Prostate gland (tissue), 2 donors: ENCODE measurements around the gene ESPNL.

ENCODE experiments used
- CTCF ChIP-seq, 4 experiments: fragments of 200-600 bp in 2 of 4; fragments of 450-650 bp in 2 of 4; sonication (generic) in 2 of 4; IDR thresholded peaks; 1 replicate in 3 of 4; 2 replicates in 1 of 4; pipeline ENCODE4 v1.5.1; 2016 to 2019; ENCODE audit warnings: antibody characterized with exemption in 4 of 4, mild to moderate bottlenecking in 2 of 4, moderate library complexity in 2 of 4
- POLR2A ChIP-seq: fragments of 450-650 bp; IDR thresholded peaks from one replicate; pipeline ENCODE4 v1.6.1; 2016; ENCODE audit warnings: antibody characterized with exemption, mild to moderate bottlenecking
- POLR2AphosphoS5 ChIP-seq: sonication (generic); formaldehyde crosslinking; IDR thresholded peaks from one replicate; pipeline ENCODE4 v1.6.1; 2017; ENCODE audit warnings: antibody characterized with exemption

DNA sequence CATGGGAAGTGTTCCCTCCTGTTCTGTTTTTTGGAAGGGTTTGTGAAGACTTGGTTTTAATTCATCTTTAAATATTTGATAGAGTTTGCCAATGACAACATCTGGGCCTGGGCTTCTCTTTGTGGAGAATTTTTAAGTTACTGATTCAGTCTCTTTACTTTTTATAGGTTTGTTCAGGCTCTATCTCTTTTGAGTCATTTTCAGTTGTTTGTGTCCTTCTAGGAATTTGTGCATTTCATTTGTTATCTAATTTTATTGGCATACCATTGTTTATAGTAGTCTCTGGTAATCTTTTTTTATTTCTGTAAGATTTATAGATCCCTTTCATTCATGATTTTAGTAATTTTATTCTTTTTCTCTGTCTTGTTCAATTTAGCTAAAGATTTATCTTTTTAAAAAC lies 24.7 kb upstream of the ESPNL start:
- TF ChIP-seq CTCF (IDR thresholded peaks at IDR 0.05) (no peak), POLR2A (no peak), POLR2AphosphoS5 (no peak)
